Coronary artery (tissue), 2 donors: Measurements from ENCODE around the gene PIK3C3.

ENCODE experiments used
- DNase-seq: peaks from one replicate; pipeline ENCODE4 v3.0.0-alpha.2; 2017; ENCODE audit warnings: low spot score
- H3K27ac ChIP-seq, 2 donors: fragments of 200-600 bp; sonication (generic); one replicate each; pipeline ENCODE4 v1.5.1; 2016 to 2019
- H3K4me3 ChIP-seq: fragments of 200-600 bp; sonication (generic); 2 replicates; pipeline ENCODE4 v1.5.1; 2016; ENCODE audit warnings: mild to moderate bottlenecking, moderate library complexity
- CTCF ChIP-seq: fragments of 200-600 bp; sonication (generic); IDR thresholded peaks from one replicate; pipeline ENCODE4 v1.5.1; 2019; ENCODE audit warnings: antibody characterized with exemption

Gene PIK3C3

DNA sequence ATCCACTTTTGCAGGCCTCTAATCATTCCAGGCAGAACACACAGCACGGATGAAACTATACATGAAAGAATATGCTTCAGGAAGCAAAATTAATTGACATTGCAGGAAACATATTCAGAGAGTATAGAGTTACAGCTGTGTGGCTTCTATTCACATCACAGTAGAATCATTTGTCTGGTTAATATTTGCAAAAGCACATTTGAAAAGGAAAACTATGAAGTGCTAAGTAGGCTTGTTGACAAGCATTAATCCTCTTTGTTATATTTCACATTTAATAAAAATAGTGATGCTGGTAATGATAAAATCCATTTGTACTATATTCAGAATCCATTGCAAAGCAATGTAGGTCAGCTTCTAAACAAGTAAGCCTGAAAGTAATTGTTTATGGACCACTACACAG, 32.2 kb upstream of the PIK3C3 start:
- Histone ChIP-seq H3K27ac (no peak overlapping the region), H3K4me3 (no peak overlapping the region)
- no peak for TF ChIP-seq CTCF
- DNase-seq = no peak

DNA sequence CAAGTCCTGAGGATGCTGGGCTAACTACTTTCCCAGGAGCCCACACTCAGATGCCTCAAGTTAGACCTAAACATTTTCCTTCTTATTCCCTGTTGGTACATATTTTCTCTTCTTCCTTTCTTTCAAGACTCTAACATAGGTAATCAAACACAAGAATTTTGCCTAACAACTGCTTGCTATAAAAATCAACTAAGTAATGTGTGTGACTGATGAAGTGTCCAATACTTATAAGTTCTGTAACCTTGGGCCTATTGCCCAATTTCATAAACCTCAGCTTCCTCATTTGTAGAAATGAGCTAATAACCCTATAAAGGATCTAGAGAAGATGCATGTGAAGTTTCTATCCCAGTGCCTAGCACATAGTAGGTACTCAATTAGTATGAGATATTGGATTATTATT, 31.6 kb upstream of the PIK3C3 start:
- no peak for DNase-seq
- Histone ChIP-seq H3K4me3 (no peak overlapping the region), H3K27ac (no peak overlapping the region)
- TF ChIP-seq CTCF = no peak

DNA sequence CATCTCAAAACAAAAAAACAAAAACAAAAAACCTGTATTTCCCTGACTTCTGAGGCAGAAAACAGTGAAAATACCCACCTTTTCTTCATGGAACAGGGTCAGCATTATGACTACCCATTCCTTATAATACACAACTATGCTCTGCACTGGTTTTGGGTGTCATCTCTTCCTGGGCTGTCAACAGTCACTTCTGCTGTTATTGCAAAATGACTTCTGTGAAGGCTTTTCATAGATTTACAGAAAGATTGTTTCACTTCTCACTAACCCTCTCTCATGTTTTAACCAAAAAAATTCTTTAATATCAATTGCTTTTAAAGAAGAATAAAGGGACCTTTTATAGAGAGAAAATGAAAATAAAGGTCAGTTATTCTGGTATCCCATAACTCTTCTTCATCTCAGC, 26.5 kb upstream of the PIK3C3 start:
- TF ChIP-seq CTCF = no peak
- no peak overlapping the region for H3K4me3 ChIP-seq
- DNase-seq = no peak

GRCh38 chr18:41932899-41933298, 22.1 kb upstream of the PIK3C3 start:
- DNase-seq = no peak
- H3K4me3 ChIP-seq = no peak overlapping the region
- no peak overlapping the region for H3K27ac ChIP-seq
- no peak for TF ChIP-seq CTCF

More for the DNA sequence above, 26.5 kb upstream of the PIK3C3 start:
- no peak overlapping the region for H3K27ac ChIP-seq

- Histone ChIP-seq H3K4me3 (no peak overlapping the region), H3K27ac (no peak overlapping the region)
- no peak for DNase-seq
- TF ChIP-seq CTCF = no peak
These were observed 21.3 kb upstream of the PIK3C3 start for GRCh38 chr18:41933778-41934177.

GRCh38 chr18:41936471-41937134, 18.4 kb upstream of the PIK3C3 start:
- DNase-seq = no peak
- no peak for TF ChIP-seq CTCF
- H3K27ac ChIP-seq = peak overlapping the region in 1 of 2 donors; percentile 5
- H3K4me3 ChIP-seq = no peak overlapping the region

GRCh38 chr18:41938445-41938844, 16.6 kb upstream of the PIK3C3 start:
- H3K27ac ChIP-seq = no peak overlapping the region
- DNase-seq = no peak
- H3K4me3 ChIP-seq = no peak overlapping the region
- TF ChIP-seq CTCF = no peak
